Stomach smooth muscle (tissue), 2 donors: ENCODE measurements around the gene GALNT18.

Experiments
- H3K27ac ChIP-seq: one replicate; pipeline ENCODE4 v1.7.0; 2013; ENCODE audit warnings: mild to moderate bottlenecking, low read length, inconsistent platforms
- H3K27me3 ChIP-seq, 2 donors: one replicate each; pipeline ENCODE4 v1.7.0; 2013; ENCODE audit warnings: low read length in 2 of 2; ENCODE audit not compliant: insufficient read depth in 2 of 2, control insufficient read depth in 1 of 2
- H3K36me3 ChIP-seq, 2 donors: one replicate each; pipeline ENCODE4 v1.7.0; 2013; ENCODE audit warnings: low read length in 2 of 2; ENCODE audit not compliant: control insufficient read depth in 2 of 2, insufficient read depth in 2 of 2
- H3K4me1 ChIP-seq: one replicate; pipeline ENCODE4 v1.7.0; 2013; ENCODE audit warnings: low read length; ENCODE audit not compliant: control insufficient read depth, insufficient read depth
- H3K4me3 ChIP-seq, 2 donors: one replicate each; pipeline ENCODE4 v1.7.0; 2013; ENCODE audit warnings: low read length in 2 of 2
- H3K9ac ChIP-seq, 2 donors: one replicate each; pipeline ENCODE4 v1.7.0; 2013; ENCODE audit warnings: low read length in 2 of 2, mild to moderate bottlenecking in 1 of 2
- H3K9me3 ChIP-seq, 2 donors: one replicate each; pipeline ENCODE4 v1.7.0; 2013; ENCODE audit warnings: low read length in 2 of 2; ENCODE audit not compliant: control insufficient read depth in 2 of 2
- donor health status: healthy.
- donor health status: Pancreatic carcinoma.

Gene GALNT18

GRCh38 chr11:11482730-11483129 lies 139.1 kb downstream of the GALNT18 start:
- H3K4me1 ChIP-seq: no peaks in the 10 kb centered on the region
- no peak overlapping the region for H3K4me3 ChIP-seq
- no peaks in the 10 kb centered on the region for H3K36me3 ChIP-seq
- H3K27me3 ChIP-seq: no peaks in the 10 kb centered on the region
- H3K9me3 ChIP-seq: no peaks in the 10 kb centered on the region
- H3K9ac ChIP-seq: no peak overlapping the region
- H3K27ac ChIP-seq: no peak overlapping the region

DNA sequence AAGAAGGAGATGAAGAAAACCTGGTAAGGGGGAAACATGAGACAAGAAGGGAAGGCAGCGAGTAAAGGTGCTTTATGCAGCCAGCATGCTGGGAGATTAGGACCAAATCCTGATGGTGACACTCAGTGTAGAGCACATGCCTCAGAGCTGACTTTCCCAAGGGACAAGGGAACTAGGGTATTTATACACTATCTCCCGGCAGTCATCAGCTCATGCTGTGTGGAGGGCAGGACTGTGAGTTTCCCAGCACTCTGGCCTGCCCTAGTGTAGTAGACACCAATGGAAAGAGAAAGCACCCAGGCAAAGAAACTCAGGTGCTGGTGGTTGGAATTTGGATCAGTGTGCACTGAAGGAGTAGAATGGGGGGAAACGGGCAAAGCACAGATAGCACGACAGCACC lies 140.4 kb downstream of the GALNT18 start:
- no peaks in the 10 kb centered on the region for H3K27me3 ChIP-seq
- no peak overlapping the region for H3K27ac ChIP-seq
- H3K9ac ChIP-seq: no peak overlapping the region
- no peaks in the 10 kb centered on the region for H3K9me3 ChIP-seq
- H3K4me1 ChIP-seq: no peaks in the 10 kb centered on the region
- H3K4me3 ChIP-seq: no peak overlapping the region
- H3K36me3 ChIP-seq: no peaks in the 10 kb centered on the region

DNA sequence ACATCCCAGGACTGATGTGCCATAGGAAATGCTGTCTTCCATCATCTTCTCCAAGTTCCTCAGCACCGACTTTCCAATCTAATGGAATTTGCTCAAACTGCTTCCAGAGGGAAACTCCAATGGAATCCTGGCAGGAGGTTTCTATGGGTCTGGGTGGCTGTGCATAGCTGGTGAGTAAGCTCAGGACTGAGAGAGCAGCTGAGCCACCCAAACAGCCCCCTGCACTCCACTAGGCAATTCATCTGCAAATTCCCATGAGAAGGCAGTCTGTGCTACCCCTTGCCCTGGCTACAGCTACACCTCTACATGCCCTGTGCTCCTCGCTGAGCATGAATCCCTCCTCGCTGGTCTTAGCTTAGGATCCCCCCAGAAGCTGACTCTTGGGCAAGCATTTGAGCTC lies 140.8 kb downstream of the GALNT18 start:
- Histone ChIP-seq H3K36me3 (no peaks in the 10 kb centered on the region), H3K9ac (no peak overlapping the region), H3K27me3 (no peaks in the 10 kb centered on the region), H3K4me3 (no peak overlapping the region), H3K4me1 (no peaks in the 10 kb centered on the region), H3K27ac (no peak overlapping the region), H3K9me3 (no peaks in the 10 kb centered on the region)

DNA sequence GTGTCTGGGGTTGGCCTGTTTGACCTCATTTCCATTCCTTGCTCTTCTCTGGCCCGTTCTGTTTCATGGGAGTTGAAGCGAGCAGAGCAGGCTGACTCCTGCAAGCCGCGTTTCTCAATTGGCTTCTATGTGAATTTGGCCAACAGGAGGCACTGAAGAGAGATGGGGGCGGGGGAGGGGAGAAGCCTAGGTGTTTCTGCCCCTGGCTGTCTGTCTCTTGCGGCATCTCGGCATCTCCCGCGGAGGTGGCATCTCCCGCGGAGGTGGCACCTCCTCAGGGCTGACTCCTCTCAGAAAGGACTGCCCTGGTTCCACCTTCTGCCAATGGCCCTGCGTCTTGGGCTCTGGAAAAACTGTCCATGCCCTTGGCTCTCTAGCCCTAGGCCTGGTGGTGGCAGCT lies 143.1 kb downstream of the GALNT18 start:
- H3K4me1 ChIP-seq: no peaks in the 10 kb centered on the region
- no peaks in the 10 kb centered on the region for H3K27me3 ChIP-seq
- H3K27ac ChIP-seq: no peak overlapping the region
- H3K9me3 ChIP-seq: no peaks in the 10 kb centered on the region
- H3K9ac ChIP-seq: no peak overlapping the region
- no peaks in the 10 kb centered on the region for H3K36me3 ChIP-seq
- H3K4me3 ChIP-seq: no peak overlapping the region

DNA sequence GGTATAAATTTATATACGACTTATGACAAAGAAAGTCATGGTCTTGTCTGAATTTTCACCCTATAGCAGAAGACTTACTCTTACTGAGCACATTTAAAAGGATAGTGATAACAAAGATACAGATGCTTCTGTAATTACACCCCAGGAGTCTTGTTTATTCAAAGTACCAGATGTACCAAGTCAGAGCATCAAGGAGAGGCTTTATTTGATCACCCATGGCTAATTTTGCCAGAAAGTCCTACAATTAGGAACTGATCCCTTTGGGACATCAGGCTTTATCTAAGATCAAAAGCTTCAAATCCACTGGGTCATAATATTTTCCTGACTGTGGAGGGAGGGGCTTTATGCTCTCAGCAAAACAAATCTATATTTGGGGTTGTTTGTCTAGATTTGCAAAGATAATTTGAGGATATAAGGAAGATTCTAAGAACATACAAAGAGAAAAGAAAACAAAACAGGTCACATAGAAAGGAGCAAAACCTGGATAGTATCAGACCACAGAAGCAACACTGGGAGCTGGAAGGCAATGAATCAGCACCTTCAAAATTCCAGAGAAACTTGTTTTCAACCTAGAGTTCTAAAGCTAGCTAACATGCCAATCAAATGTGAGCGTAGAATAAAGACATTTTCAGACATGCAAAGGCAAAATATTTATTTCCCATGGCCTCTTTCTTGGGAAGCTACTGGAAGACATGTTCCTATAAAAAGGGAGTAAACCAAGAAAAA lies 143.9 kb downstream of the GALNT18 start:
- Histone ChIP-seq H3K27me3 (no peaks in the 10 kb centered on the region), H3K9me3 (no peaks in the 10 kb centered on the region), H3K36me3 (no peaks in the 10 kb centered on the region), H3K4me1 (no peaks in the 10 kb centered on the region), H3K27ac (no peak overlapping the region), H3K9ac (no peak overlapping the region), H3K4me3 (no peak overlapping the region)

GRCh38 chr11:11476971-11477645 lies 144.7 kb downstream of the GALNT18 start:
- Histone ChIP-seq H3K9ac (no peak overlapping the region), H3K4me3 (no peak overlapping the region), H3K27me3 (no peaks in the 10 kb centered on the region), H3K27ac (no peak overlapping the region), H3K9me3 (no peaks in the 10 kb centered on the region), H3K4me1 (no peaks in the 10 kb centered on the region), H3K36me3 (no peaks in the 10 kb centered on the region)

GRCh38 chr11:11476499-11476898 lies 145.3 kb downstream of the GALNT18 start:
- no peaks in the 10 kb centered on the region for H3K36me3 ChIP-seq
- no peak overlapping the region for H3K9ac ChIP-seq
- no peaks in the 10 kb centered on the region for H3K27me3 ChIP-seq
- no peak overlapping the region for H3K4me3 ChIP-seq
- H3K9me3 ChIP-seq: no peaks in the 10 kb centered on the region
- no peak overlapping the region for H3K27ac ChIP-seq
- H3K4me1 ChIP-seq: no peaks in the 10 kb centered on the region

DNA sequence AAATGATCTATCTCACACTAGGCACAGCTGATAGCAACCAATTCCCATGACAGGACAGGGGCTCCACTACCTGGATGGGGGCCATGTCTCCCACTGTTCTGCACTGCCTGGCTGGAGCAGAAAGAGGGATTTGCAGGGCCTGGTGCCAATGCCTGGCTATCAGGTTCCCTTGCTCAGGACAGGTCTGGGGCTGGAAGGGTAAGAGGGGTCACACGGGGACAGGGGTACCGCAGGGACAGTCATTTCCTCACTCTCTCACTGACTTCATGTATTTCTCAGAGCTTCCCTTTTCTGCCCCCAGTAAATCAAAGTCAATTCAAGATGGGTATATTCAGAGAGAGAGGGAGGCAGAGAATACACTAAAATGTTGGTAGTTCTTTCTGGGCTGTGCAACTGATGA lies 149.7 kb downstream of the GALNT18 start:
- Histone ChIP-seq H3K9me3 (no peaks in the 10 kb centered on the region), H3K27ac (no peak overlapping the region), H3K9ac (no peak overlapping the region), H3K27me3 (no peaks in the 10 kb centered on the region), H3K4me1 (peaks cover 17% of the 10 kb centered on the region), H3K4me3 (no peak overlapping the region), H3K36me3 (no peaks in the 10 kb centered on the region)

DNA sequence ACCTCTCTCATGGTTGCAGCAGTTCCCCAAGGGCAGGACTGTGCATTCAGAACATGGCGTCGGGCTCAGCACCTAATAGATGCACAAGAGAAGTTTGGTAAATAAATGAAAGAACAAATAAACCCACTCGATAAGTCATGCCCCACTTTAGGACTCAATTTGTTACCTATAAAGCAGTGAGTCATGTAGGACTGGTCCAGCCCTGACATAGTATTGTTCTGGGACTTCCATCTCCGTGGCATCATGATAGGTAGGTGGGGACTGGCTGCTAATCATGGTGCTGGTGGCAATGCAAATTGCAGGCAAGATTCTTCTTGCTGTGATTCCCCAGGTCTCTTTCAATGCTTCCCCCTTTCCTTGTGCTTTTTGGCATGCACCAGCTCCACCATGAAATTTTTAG lies 150.6 kb downstream of the GALNT18 start:
- H3K4me1 ChIP-seq: peaks cover 17% of the 10 kb centered on the region
- no peaks in the 10 kb centered on the region for H3K36me3 ChIP-seq
- no peak overlapping the region for H3K4me3 ChIP-seq
- no peaks in the 10 kb centered on the region for H3K27me3 ChIP-seq
- no peak overlapping the region for H3K9ac ChIP-seq
- H3K27ac ChIP-seq: no peak overlapping the region
- no peaks in the 10 kb centered on the region for H3K9me3 ChIP-seq

- H3K9me3 ChIP-seq: no peaks in the 10 kb centered on the region
- H3K4me1 ChIP-seq: peaks cover 17% of the 10 kb centered on the region
- H3K27me3 ChIP-seq: no peaks in the 10 kb centered on the region
- H3K27ac ChIP-seq: peak overlapping the region; percentile 55
- no peaks in the 10 kb centered on the region for H3K36me3 ChIP-seq
- H3K9ac ChIP-seq: no peak overlapping the region
- H3K4me3 ChIP-seq: no peak overlapping the region
Measured at GRCh38 chr11:11468954-11469353, 152.9 kb downstream of the GALNT18 start.

- H3K9ac ChIP-seq: no peak overlapping the region
Measured at GRCh38 chr11:11467312-11467711, 154.5 kb downstream of the GALNT18 start.

More at GRCh38 chr11:11467312-11467711, 154.5 kb downstream of the GALNT18 start:
- no peaks in the 10 kb centered on the region for H3K9me3 ChIP-seq
- H3K27me3 ChIP-seq: no peaks in the 10 kb centered on the region
- H3K4me3 ChIP-seq: no peak overlapping the region
- no peaks in the 10 kb centered on the region for H3K36me3 ChIP-seq
- no peak overlapping the region for H3K27ac ChIP-seq
- peaks cover 25% of the 10 kb centered on the region for H3K4me1 ChIP-seq
